Fibroblast of peridontal ligament (primary cell): ENCODE measurements around the gene NDUFA8.

Source experiments
- DNase-seq: peaks from one replicate; pipeline ENCODE4 v3.0.0-alpha.2; 2010; ENCODE audit errors: extremely low read depth

Gene NDUFA8

DNA sequence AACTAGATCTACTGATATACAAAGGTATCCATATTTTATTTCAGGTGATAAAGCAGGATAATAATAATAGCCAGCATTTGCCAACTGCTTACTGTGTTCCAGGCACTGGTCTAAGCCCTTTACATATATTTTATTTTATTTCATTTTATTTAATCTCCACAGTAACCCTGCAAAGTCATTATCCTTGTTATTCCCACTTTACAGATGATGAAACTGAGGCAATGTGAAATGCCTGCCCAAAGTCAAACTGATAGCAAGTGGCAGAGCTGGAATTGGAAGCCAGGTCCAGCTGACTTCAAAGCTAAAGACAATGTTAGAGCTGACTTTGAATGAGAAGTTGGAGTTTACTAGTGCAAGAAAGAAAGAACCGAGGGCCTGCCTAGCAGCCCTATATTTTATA is 25.0 kb upstream of the NDUFA8 start:
- DNase-seq = no peak

- no peak for DNase-seq
These were observed 23.9 kb upstream of the NDUFA8 start for GRCh38 chr9:122183501-122183900.

GRCh38 chr9:122180633-122181032 is 21.1 kb upstream of the NDUFA8 start:
- DNase-seq = peak; percentile 70

GRCh38 chr9:122179690-122180074 is 20.1 kb upstream of the NDUFA8 start:
- no peak for DNase-seq

DNA sequence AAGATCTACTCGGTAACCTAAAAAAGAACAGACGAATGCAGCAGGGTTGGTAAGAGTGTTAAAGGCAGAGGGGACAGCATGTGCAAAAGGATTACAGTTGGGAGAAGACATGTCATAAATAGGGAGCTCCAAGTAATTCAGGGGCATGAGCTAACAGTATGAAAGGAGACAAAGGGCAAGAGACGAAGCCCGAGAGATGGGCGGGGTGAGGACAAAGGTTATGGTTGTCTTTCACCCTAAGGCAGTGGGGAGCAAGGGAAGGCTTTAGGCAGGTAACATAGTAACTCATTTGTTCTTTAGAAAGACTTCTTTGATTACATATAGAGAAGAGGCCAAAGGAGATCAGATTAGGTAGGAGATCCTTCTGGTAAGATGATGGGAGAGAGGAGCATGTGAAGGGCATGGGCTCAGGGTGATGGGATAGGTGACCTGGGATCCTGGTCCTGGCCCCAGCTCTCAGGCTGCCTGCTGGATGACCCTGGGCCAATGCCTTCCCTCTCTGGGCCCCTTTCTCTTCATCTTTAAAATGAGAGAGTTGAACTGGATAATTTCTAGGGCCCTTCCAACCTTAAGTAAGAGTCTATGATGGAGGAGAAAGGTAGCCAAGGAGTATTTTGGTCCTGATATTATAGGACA is 19.6 kb upstream of the NDUFA8 start:
- no peak for DNase-seq

DNA sequence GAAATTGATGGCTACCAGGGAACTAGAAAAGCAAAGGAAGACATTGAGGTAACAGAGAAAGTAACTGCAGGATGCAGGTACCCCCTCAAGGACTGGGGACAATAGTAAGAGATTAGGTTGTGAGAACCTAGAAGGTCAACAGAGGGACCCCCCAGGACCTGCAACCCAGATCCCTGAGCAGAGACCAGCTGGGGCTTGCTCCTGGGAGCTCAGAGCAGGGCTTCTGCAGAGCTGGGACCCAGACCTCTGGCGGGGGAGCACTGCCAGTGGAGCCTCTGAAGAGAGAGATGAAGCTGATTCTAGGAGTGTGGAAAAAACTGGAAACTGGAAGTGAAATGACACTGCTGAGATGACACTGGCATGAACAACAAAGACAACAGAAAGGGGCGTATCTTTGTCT is 17.3 kb upstream of the NDUFA8 start:
- DNase-seq = no peak

GRCh38 chr9:122173670-122174069 is 14.1 kb upstream of the NDUFA8 start:
- DNase-seq = no peak

- DNase-seq = no peak
These were observed 12.6 kb upstream of the NDUFA8 start for GRCh38 chr9:122172131-122172530.

GRCh38 chr9:122168356-122168755 is 8.8 kb upstream of the NDUFA8 start:
- DNase-seq = no peak

GRCh38 chr9:122164286-122164685 is 4.7 kb upstream of the NDUFA8 start:
- no peak for DNase-seq

DNA sequence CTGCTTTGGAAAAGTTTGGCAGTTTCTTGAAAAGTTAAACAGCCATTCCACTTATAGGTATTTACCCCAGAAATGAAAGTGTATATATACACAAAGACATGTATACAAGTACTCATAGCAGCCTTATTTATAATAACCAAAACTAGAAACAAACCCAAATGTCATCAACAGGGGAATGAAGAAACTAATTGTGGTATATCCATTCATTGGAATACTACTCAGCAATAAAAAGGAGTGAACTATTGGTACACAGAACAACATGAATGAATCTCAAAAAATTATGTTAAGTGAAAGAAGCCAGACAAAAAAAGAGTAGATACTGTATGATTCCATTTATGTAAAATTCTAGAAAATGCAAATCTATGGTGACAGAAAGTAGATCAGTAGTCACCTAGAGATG is 2.8 kb upstream of the NDUFA8 start:
- DNase-seq = no peak

GRCh38 chr9:122159925-122160246 is 307 bp upstream of the NDUFA8 start:
- DNase-seq = no peak

GRCh38 chr9:122158202-122158601 is 1.4 kb downstream of the NDUFA8 start:
- DNase-seq = peak; percentile 44

GRCh38 chr9:122155796-122156195 is 3.8 kb downstream of the NDUFA8 start:
- DNase-seq = no peak

DNA sequence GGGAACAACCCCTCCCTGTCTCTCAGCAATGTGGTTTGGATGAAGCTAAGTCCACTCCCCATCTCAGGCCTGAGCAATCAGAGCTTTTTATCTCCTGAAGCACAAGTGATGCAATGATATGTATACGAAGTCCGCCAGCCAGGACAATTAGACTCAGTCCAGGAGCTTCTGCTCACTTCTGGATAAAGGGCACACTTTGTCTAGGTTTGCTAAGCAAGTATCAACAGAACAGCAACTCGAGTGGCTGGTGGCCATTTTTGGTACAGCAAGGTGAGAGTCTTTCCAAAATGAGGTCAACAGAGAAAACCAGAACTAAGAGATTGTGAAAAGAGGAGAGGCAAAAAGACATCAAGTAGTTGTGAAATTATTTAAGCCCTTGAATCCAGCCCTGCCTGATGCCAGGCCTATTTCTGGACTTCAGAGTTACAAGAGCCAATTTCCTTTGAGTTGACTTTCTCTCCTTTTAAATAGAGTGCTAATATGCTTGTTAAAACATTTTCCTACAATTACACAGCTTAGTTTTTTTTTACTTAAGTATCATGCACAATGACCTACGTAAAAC is 8.2 kb downstream of the NDUFA8 start:
- DNase-seq = peak; percentile 3

DNA sequence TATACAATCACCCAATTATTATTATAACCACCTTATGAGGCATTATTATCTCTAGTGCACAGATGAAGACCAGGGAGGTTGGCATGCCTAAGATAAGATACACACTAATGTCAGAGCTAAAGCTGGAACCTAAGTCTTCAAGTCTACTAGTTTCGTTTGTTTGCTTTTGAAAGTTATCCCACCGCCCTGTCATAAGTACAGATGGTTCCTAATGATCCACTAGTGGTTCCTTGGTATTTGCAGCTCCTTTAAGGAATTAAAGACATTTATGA is 14.1 kb downstream of the NDUFA8 start:
- DNase-seq = no peak

DNA sequence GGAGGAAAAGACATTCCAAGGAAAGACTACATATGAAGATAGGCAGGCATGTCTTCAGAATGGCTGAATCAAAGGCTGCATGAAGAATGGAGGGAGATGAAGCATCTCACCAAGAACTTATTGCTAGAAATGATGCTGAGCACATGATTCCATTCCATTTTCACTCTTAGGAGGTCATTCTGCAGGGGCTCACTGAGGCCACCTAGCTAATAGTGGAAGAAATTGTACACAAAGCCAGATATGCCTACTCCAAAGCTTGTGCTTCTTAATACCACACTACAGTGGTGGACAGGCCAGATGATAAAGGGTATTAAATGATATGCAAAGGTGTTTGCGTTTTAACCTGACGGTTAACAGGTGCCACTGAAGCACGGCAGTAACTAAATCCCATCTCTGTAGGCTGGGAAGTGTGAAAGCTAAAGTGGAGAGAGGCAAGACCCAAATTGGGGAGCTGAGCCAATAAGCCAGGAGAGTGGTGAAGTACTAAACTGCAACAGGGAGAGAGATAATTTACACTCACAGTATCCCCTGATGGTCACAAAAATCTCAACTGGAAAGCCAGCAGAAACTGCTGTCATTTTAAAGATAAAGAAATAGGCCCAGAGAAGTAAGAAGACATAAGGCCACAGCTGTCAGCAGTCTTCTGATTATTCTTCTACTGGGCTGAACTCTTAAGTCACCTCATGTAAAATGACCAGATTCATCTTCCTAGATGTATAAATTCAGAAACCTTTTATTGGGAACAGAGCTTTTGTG is 14.6 kb downstream of the NDUFA8 start:
- peak; percentile 5 for DNase-seq

DNA sequence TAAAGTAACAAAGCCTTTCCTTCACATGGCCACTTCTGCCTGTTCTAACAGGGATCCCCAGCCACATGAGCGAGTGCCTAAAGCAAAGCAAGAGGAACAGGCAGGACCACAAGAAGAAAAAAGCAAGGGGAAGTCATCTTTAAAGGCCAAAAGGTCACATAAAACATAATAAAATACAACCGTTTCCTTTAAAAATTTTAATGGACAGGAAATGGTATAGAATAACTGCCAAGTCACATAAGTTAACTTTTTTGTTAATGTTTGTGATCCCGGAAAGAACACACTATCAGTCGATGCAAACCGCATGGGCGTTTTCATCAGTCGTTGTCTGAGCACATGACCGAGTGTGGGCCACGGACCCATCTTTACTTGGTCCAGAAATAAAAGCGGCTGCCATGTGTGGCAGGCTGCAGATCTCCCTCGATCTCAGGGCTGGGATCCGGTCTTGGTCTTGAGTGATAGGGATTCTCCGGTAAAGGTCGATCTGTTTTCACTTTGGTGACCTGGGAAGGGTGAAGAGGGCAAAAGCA is 15.6 kb downstream of the NDUFA8 start:
- DNase-seq = no peak

DNA sequence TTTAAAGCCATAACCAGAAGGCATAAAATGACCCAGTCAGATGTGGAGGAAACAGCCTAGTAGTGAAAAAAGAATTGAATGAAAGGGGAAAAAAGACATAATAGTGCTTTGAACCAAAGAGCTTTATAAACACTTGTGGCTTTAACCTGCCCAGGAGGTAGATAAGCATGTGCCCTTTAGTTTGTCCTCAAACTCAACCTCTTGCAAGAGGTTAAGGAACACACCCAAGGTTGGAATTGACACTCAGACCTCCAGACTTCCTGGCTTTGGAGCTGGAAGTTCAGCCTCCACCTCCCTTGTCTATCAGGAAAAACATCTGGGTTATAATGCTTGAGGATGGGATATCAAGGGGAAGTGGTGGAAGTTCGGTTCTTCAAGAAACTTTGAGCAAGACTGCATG is 16.3 kb downstream of the NDUFA8 start:
- DNase-seq = no peak

- DNase-seq = no peak
These were observed 17.9 kb downstream of the NDUFA8 start for GRCh38 chr9:122141671-122142070.

DNA sequence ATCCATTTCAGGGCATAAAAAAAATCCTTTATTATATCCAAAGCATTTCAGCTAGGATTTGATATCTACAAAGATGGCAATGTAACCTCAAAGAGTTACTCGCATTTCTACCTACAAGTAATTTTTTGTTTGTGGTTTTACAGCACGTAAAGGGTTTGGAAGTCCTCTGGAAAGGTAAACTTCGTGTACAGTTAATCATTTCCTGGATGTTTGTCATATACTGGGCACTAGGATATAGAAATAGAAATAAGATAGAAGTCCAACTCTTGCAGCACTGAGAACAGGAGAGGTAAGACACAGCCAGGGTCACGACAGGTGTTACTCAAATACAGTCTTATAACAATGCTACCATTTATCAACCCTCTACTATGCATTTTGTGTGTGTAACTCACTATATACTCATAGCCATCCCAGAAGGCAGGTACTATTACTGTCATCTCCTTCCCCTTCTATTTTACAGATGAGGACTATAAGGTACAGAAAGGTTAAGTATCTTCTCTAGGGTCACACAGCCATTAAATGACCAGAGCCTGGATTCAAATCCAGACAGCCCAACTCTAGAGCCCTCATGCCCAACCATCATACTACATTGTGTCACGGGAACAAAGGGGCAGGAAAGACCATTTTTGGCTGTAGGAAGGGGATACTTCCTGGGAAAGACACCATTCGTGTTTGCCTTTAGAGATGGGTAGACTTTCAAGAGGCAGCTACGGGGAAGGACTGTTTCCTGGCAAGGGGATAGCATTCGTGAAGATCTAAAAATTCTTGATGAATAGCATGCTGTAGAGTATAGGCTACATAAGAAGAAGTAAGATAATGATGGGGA is 19.0 kb downstream of the NDUFA8 start:
- DNase-seq = no peak

- DNase-seq = no peak
These were observed 20.9 kb downstream of the NDUFA8 start for GRCh38 chr9:122138560-122139268.
